C4-2B (cell line): ENCODE measurements around the gene CHCHD3.

Source experiments
- ZFX ChIP-seq: fragments of 450-650 bp; IDR thresholded peaks from 2 replicates; pipeline ENCODE4 v1.6.1; 2017
- TF ChIP-seq, protein P1 (sequence below): fragments of 450-650 bp; conservative IDR thresholded peaks from 2 replicates; pipeline ENCODE4 v1.5.1; 2017; ENCODE audit warnings: mild to moderate bottlenecking

DNA sequence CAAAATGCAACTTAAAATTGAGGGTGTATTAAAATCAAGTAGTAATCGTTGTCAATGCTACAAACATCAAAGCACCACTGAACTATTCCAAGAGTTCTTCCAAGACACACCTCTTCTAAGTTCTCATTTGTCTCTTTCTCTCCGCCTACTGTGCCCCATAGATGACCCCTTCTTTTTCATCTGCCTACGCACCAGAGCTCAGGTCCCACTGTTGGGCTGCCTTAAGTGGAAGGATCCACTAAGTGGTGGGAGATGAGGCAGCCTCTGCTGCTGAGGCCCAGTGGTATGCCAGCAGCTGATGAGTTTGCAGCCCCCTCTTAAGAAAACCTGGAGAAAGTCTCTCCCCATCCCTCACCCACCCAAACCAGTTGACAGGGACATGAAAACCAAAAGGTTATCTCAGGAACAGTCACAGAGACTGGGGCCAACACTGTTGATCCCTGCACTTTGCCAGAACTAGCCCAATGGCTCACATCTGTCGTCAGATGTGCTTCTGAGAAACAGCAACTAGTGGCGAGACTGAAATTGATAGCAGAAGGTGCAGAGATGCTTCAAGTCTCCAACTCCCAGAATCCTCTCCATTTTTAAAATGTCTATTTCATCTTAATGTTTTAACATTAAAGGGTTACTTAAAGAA lies 88.4 kb downstream of the CHCHD3 start:
- TF ChIP-seq, protein P1, sequence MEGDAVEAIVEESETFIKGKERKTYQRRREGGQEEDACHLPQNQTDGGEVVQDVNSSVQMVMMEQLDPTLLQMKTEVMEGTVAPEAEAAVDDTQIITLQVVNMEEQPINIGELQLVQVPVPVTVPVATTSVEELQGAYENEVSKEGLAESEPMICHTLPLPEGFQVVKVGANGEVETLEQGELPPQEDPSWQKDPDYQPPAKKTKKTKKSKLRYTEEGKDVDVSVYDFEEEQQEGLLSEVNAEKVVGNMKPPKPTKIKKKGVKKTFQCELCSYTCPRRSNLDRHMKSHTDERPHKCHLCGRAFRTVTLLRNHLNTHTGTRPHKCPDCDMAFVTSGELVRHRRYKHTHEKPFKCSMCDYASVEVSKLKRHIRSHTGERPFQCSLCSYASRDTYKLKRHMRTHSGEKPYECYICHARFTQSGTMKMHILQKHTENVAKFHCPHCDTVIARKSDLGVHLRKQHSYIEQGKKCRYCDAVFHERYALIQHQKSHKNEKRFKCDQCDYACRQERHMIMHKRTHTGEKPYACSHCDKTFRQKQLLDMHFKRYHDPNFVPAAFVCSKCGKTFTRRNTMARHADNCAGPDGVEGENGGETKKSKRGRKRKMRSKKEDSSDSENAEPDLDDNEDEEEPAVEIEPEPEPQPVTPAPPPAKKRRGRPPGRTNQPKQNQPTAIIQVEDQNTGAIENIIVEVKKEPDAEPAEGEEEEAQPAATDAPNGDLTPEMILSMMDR, result no peak
- no peak for TF ChIP-seq ZFX
